Esophagus muscularis mucosa (tissue), 4 donors: ENCODE results near the gene SYT5.
"Not testable (repeated sequence)": the region's sequence is repeated elsewhere in the genome, so short reads cannot be mapped to it uniquely, and the experiment has no call there.

ENCODE experiments used
- EP300 ChIP-seq: sonication (generic); formaldehyde crosslinking; IDR thresholded peaks from one replicate; pipeline ENCODE4 v1.6.1; 2017; ENCODE audit warnings: antibody characterized with exemption
- POLR2A ChIP-seq: fragments of 450-650 bp; IDR thresholded peaks from one replicate; pipeline ENCODE4 v1.6.1; 2017; ENCODE audit warnings: antibody characterized with exemption, moderate library complexity, mild to moderate bottlenecking, low read depth
- POLR2AphosphoS5 ChIP-seq, 2 donors: sonication (generic); formaldehyde crosslinking; IDR thresholded peaks; one replicate each; pipeline ENCODE4 v1.6.1; 2017; ENCODE audit warnings: antibody characterized with exemption in 2 of 2
- TF ChIP-seq, protein P1 (sequence below), 3 experiments: fragments of 200-600 bp in 2 of 3; fragments of 450-650 bp in 1 of 3; sonication (generic) in 2 of 3; IDR thresholded peaks; one replicate each; pipeline ENCODE4 v1.5.1; 2017 to 2019; ENCODE audit warnings: antibody characterized with exemption in 3 of 3, mild to moderate bottlenecking in 2 of 3, moderate library complexity in 1 of 3

DNA sequence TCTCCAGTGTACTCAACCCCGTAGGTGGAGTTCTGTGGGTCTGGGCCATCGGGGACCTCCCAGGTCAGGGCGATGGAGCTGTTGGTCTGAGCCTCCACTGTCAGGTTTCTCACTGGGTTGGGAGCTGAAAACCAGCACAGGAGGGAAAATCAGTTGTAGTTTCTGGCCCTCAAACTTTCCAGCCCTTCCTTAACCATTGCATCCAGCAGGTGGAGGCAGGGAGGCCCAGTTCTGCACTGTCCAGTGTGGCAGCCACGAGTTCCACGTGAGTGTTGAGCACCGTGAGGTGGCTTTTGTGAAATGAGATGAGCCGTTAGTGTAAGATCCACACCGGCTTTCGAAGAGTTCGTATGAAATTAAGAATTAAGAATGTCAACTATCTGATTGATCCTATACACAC is 22.1 kb upstream of the SYT5 start:
- not testable (repeated sequence) for TF ChIP-seq POLR2A; POLR2AphosphoS5 (IDR thresholded peaks at IDR 0.05); EP300
- TF ChIP-seq, protein P1, sequence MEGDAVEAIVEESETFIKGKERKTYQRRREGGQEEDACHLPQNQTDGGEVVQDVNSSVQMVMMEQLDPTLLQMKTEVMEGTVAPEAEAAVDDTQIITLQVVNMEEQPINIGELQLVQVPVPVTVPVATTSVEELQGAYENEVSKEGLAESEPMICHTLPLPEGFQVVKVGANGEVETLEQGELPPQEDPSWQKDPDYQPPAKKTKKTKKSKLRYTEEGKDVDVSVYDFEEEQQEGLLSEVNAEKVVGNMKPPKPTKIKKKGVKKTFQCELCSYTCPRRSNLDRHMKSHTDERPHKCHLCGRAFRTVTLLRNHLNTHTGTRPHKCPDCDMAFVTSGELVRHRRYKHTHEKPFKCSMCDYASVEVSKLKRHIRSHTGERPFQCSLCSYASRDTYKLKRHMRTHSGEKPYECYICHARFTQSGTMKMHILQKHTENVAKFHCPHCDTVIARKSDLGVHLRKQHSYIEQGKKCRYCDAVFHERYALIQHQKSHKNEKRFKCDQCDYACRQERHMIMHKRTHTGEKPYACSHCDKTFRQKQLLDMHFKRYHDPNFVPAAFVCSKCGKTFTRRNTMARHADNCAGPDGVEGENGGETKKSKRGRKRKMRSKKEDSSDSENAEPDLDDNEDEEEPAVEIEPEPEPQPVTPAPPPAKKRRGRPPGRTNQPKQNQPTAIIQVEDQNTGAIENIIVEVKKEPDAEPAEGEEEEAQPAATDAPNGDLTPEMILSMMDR (IDR thresholded peaks at IDR 0.05): not testable (repeated sequence)
